Ureter (tissue), 1 donor: ENCODE data around the gene SYNE4. TPM values are rescaled to one million over a fixed set of nuclear protein-coding genes. Genes with fewer than 3 reads are reported as not detected.

Experiments used
- total RNA-seq: library from RNA; stranded (reverse); gene quantifications from one replicate; pipeline ENCODE4 v1.2.4, GENCODE V29; 2023
- donor health status: DM: yes; HTN: yes; CAD: no.

Gene SYNE4
- total RNA-seq, 1 donor from 2014 or later: 4.1 TPM

Other genes with a start within 250 kb of the SYNE4 start
- 17.8 TPM for gene ARHGAP33, start 233.2 kb downstream of the SYNE4 start, total RNA-seq
- gene PRODH2, start 196.0 kb downstream of the SYNE4 start, total RNA-seq: not detected
- gene NPHS1, start 156.3 kb downstream of the SYNE4 start, total RNA-seq: not detected
- gene KIRREL2, start 151.9 kb downstream of the SYNE4 start, total RNA-seq: not detected
- gene APLP1, start 140.2 kb downstream of the SYNE4 start, total RNA-seq: 6.2 TPM
- gene NFKBID, start 108.3 kb downstream of the SYNE4 start, total RNA-seq: 14.1 TPM
- gene HCST, start 106.3 kb downstream of the SYNE4 start, total RNA-seq: 6.8 TPM
- 18.7 TPM for gene TYROBP, start 100.5 kb downstream of the SYNE4 start, total RNA-seq
- 9.6 TPM for gene LRFN3, start 72.4 kb downstream of the SYNE4 start, total RNA-seq
- gene SDHAF1, start 13.6 kb downstream of the SYNE4 start, total RNA-seq: 13.8 TPM
- gene ALKBH6, start 5.4 kb upstream of the SYNE4 start, total RNA-seq: 23.8 TPM
- gene CLIP3, start 24.1 kb upstream of the SYNE4 start, total RNA-seq: 14.9 TPM
- gene THAP8, start 45.5 kb upstream of the SYNE4 start, total RNA-seq: 3.8 TPM
- 1.6 TPM for gene WDR62, start 46.1 kb upstream of the SYNE4 start, total RNA-seq
- gene OVOL3, start 102.3 kb upstream of the SYNE4 start, total RNA-seq: not detected
- 49.6 TPM for gene POLR2I, start 106.1 kb upstream of the SYNE4 start, total RNA-seq
- gene TBCB, start 106.7 kb upstream of the SYNE4 start, total RNA-seq: 117 TPM
- 649 TPM for gene CAPNS1, start 131.3 kb upstream of the SYNE4 start, total RNA-seq
- gene COX7A1, start 143.6 kb upstream of the SYNE4 start, total RNA-seq: 66.7 TPM
- gene ZNF565, start 205.9 kb upstream of the SYNE4 start, total RNA-seq: 7.5 TPM
- gene ZNF146, start 206.3 kb upstream of the SYNE4 start, total RNA-seq: 70.3 TPM